ENCODE data around the gene WDR17. TPM values are rescaled to one million over a fixed set of nuclear protein-coding genes. Genes with fewer than 3 reads are reported as not detected.

WDR17 gene
- total and polyA plus RNA-seq, 8 donors = 0.68 to 3.0 (median 2.2) TPM

GRCh38 chr4:176223561-176223960, 157.9 kb downstream of the WDR17 start:
- FAIRE-seq = no peak
- WGBS, 2 donors = 67 to 80% methylated on average over 2 of the region's 2 CpGs
- no peaks in the 10 kb centered on the region for H3K9me3 ChIP-seq

DNA sequence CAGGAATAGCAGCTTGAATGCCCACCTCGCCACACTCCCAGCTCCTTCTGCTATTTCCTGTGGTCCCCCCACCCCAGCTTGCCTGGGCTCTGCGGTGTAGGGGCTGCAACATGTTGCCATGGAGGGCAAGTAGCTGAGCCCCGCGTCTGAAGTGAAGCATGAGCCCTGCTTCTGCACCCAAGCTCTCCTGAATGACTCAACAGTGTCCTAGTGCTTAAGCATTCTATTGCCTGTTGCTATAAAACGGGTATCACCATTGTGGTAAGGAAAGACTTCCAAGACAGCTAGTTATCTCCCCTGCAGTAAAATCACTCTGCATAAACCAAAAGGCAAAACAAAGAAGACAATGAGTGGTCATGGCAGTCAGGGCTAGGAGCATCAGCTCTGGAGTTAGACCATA, 161.1 kb downstream of the WDR17 start:
- intact Hi-C loops (cut with DNase I) = no loop called here
- 45 to 49% methylated on average over 5 of the region's 5 CpGs for WGBS, 2 donors
- no peaks in the 10 kb centered on the region for H3K27me3 ChIP-seq

More at GRCh38 chr4:176223561-176223960, 157.9 kb downstream of the WDR17 start:
- no peak for DNase-seq
- intact Hi-C loops (cut with DNase I) = no loop called here
- no peak for TF ChIP-seq CTCF (IDR thresholded peaks at IDR 0.05)
- Histone ChIP-seq H3K4me3 (no peak overlapping the region), H3K4me1 (no peaks in the 10 kb centered on the region), H3K27me3 (no peaks in the 10 kb centered on the region), H3K36me3 (no peaks in the 10 kb centered on the region), H3K27ac (no peak overlapping the region)
- no peak for ATAC-seq

DNA sequence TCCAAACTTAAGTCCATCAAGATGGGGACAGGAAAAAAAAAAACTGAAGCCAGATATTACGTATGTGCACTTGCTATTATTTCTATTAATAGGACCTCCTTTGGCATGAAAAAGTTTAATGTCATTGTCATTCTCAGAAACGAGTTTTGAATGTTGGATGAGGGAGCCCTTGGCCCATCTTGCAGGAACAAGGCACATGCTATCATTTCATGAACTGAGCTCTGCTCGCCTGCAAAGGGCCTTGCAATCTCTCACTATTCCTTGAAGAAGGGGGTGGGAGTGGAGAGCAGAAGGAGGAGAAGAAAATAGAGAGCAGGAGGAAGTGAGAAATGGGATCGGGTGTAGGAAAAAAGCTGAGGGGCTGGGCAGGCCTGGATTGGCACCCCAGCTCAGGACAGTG, 164.0 kb downstream of the WDR17 start:
- intact Hi-C loops (cut with DNase I) = no loop called here
- WGBS, 2 donors = 56 to 70% methylated on average over 4 of the region's 4 CpGs
- Histone ChIP-seq H3K9me3 (no peaks in the 10 kb centered on the region), H3K4me1 (no peaks in the 10 kb centered on the region), H3K27me3 (no peaks in the 10 kb centered on the region), H3K4me3 (no peak overlapping the region), H3K27ac (no peak overlapping the region), H3K36me3 (no peaks in the 10 kb centered on the region)
- DNase-seq (no peak), FAIRE-seq (no peak), ATAC-seq (no peak)
- TF ChIP-seq CTCF (IDR thresholded peaks at IDR 0.05) = no peak

More for the DNA sequence above, 161.1 kb downstream of the WDR17 start:
- Histone ChIP-seq H3K4me3 (no peak overlapping the region), H3K4me1 (no peaks in the 10 kb centered on the region), H3K36me3 (no peaks in the 10 kb centered on the region), H3K27ac (no peak overlapping the region), H3K9me3 (no peaks in the 10 kb centered on the region)
- FAIRE-seq (no peak), ATAC-seq (no peak), DNase-seq (no peak)
- TF ChIP-seq CTCF (IDR thresholded peaks at IDR 0.05) = no peak

Other genes with a start within 250 kb of the WDR17 start
- under 1 TPM in 1 of 6 donors, not detected in 5; 0.37 TPM for gene SPATA4, start 129.7 kb downstream of the WDR17 start, total RNA-seq
- gene SPATA4, start 129.7 kb downstream of the WDR17 start, polyA plus RNA-seq = under 1 TPM in 1 of 2 donors, not detected in 1; 0.21 TPM
- not detected for gene ASB5, start 203.4 kb downstream of the WDR17 start, total RNA-seq
- under 1 TPM; 0.08 to 0.38 TPM for gene ASB5, start 203.4 kb downstream of the WDR17 start, polyA plus RNA-seq

All from pancreas (tissue), 10 donors.